ENCODE data around the gene CSNK1G3. TPM values are rescaled to one million over a fixed set of nuclear protein-coding genes. Genes with fewer than 3 reads are reported as not detected.

The CSNK1G3 gene
- polyA plus RNA-seq, 1 experiment = 40.9 TPM

DNA sequence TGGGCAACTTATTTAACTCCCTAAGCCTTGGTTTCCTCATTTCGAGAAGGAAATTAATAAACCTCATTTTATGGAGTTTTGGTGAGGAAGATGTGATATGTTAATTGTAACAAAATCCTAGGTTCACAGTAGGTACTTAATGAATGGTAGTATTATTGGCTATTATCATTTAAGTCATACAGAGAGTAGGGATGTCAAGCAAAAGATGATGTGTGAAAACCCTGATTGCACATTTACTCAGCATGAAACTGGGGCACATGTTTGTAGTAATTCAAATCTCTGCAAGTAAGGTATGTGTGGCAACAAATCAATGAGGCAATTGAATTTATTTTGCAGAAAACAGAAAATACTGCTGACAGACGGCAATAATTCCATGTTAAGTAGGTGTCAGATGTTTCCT lies 127.3 kb downstream of the CSNK1G3 start:
- H3K27me3 ChIP-seq (ENCODE audit: control insufficient read depth, insufficient read depth, low read length) = no peaks in the 10 kb centered on the region
- H3K4me3 ChIP-seq (ENCODE audit: low read depth, low read length) = no peak overlapping the region
- TF ChIP-seq CTCF (IDR thresholded peaks at IDR 0.05; ENCODE audit: low read depth, low read length) = no peak
- POLR2A ChIA-PET = no interaction called here
- CTCF ChIA-PET = no interaction called here
- no peak for DNase-seq (ENCODE audit: low read depth, low spot score)
- peaks cover 4% of the 10 kb centered on the region for H3K9me3 ChIP-seq (ENCODE audit: control insufficient read depth, insufficient read depth, low read length)
- no peak overlapping the region for H3K27ac ChIP-seq (ENCODE audit: low read depth, low read length)

DNA sequence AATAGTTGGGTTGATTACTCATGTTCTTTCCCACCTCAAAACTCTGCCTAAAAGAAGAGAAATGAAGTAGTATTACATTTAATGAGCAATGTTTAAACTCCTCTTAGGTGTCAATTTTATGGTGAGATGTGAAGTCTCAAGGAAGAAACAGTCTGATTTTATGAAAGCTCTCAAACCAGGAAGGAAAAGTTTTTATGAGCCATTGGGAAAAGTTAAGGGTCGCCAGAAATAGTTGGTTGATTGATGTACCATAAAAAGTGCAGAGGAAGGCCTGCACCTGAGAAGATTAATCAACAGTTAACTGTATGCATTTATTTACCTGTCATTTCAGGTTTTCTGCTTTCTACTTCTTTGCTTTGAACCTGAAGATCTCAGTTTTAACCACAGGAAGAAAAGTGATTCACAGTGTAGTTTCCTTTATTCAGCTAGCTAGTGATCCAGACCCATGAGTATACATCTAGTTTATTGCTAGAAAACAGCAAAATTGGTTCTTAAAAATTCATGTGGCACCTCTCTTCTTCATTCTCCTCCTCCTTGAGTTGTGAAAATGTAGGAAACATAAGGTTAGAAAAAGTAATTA lies 133.1 kb downstream of the CSNK1G3 start:
- POLR2A ChIA-PET = no interaction called here
- TF ChIP-seq CTCF (IDR thresholded peaks at IDR 0.05; ENCODE audit: low read depth, low read length) = no peak
- Histone ChIP-seq H3K27ac (ENCODE audit: low read depth, low read length) (no peak overlapping the region), H3K4me3 (ENCODE audit: low read depth, low read length) (no peak overlapping the region), H3K27me3 (ENCODE audit: control insufficient read depth, insufficient read depth, low read length) (no peaks in the 10 kb centered on the region), H3K9me3 (ENCODE audit: control insufficient read depth, insufficient read depth, low read length) (no peaks in the 10 kb centered on the region)
- DNase-seq (ENCODE audit: low read depth, low spot score) = no peak
- CTCF ChIA-PET = no interaction called here

GRCh38 chr5:123647066-123647465 lies 135.1 kb downstream of the CSNK1G3 start:
- H3K9me3 ChIP-seq (ENCODE audit: control insufficient read depth, insufficient read depth, low read length) = no peaks in the 10 kb centered on the region
- H3K27ac ChIP-seq (ENCODE audit: low read depth, low read length) = no peak overlapping the region
- ChIA-PET CTCF (no interaction called here), POLR2A (no interaction called here)
- H3K4me3 ChIP-seq (ENCODE audit: low read depth, low read length) = no peak overlapping the region
- TF ChIP-seq CTCF (IDR thresholded peaks at IDR 0.05; ENCODE audit: low read depth, low read length) = no peak
- DNase-seq (ENCODE audit: low read depth, low spot score) = no peak
- H3K27me3 ChIP-seq (ENCODE audit: control insufficient read depth, insufficient read depth, low read length) = no peaks in the 10 kb centered on the region

GRCh38 chr5:123651234-123651633 lies 139.3 kb downstream of the CSNK1G3 start:
- ChIA-PET POLR2A (no interaction called here), CTCF (no interaction called here)
- no peak for TF ChIP-seq CTCF (IDR thresholded peaks at IDR 0.05; ENCODE audit: low read depth, low read length)
- Histone ChIP-seq H3K4me3 (ENCODE audit: low read depth, low read length) (no peak overlapping the region), H3K27me3 (ENCODE audit: control insufficient read depth, insufficient read depth, low read length) (no peaks in the 10 kb centered on the region), H3K27ac (ENCODE audit: low read depth, low read length) (no peak overlapping the region), H3K9me3 (ENCODE audit: control insufficient read depth, insufficient read depth, low read length) (no peaks in the 10 kb centered on the region)
- no peak for DNase-seq (ENCODE audit: low read depth, low spot score)

DNA sequence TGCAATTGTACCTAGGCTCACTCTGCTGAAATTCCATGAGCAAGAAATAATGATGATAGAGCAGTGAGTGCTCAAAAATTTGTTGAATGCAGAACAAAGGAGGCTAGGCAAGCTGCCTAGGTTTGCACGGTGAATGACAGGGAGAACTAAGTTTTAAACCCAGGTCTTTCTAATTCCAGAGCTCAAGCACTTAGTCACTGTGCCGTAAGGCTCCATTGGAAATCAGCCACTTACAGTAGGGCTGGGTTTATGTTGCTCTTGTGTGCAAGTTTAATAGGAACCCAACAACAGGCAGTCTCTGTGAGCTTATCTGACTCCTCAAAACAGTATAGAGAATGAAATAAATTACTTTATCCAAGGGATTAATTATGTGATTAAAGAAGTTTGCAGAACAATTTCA lies 147.0 kb downstream of the CSNK1G3 start:
- TF ChIP-seq CTCF (IDR thresholded peaks at IDR 0.05; ENCODE audit: low read depth, low read length) = no peak
- Histone ChIP-seq H3K4me3 (ENCODE audit: low read depth, low read length) (no peak overlapping the region), H3K27me3 (ENCODE audit: control insufficient read depth, insufficient read depth, low read length) (no peaks in the 10 kb centered on the region), H3K27ac (ENCODE audit: low read depth, low read length) (no peak overlapping the region), H3K9me3 (ENCODE audit: control insufficient read depth, insufficient read depth, low read length) (no peaks in the 10 kb centered on the region)
- DNase-seq (ENCODE audit: low read depth, low spot score) = no peak
- ChIA-PET POLR2A (no interaction called here), CTCF (no interaction called here)

All from AG04450 (cell line).